NCI-H748 (cell line): ENCODE results near the gene STT3B.

Experiments
- DNase-seq: peaks from one replicate; lab custom pipeline; 2025; ENCODE audit not compliant: unreplicated experiment; lab: John Stamatoyannopoulos, UW

Gene STT3B

GRCh38 chr3:31636694-31637442, 104.1 kb downstream of the STT3B start:
- no peak for DNase-seq

DNA sequence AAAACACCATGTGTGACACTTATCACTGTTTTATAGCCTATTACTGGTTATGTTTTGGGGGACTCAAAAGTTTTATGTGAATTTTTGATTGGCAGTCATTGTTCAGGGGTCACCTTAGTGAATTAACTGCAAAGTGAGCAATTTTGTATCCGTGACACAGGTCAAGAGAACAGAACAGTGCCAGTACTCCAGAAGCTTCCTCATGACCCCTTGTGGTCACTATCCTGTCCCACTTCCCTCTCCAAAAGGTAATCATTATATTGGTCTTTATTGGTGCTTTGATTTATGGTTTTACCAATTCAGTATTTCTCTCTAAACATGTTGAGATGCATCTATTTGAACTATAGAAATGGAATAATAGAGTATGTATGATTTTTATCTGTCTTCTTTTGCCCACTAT, 107.1 kb downstream of the STT3B start:
- no peak for DNase-seq

DNA sequence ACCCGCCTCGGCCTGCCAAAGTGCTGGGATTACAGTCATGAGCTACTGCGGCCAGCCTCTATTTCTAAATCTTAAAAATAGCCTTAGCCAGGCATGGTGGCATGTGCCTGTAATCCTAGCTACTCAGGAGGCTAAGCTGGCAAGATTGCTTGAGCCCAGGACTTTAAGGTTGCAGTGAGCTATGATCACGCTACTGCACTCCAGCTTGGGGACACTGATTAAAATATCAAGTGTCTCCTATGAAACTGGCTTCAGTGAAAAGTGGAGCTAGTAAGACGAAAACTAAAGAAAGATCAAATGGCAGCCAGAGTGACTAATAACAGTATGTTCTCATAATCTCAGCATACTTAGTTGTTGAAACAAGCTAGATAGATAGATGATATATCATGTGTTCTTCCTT, 112.5 kb downstream of the STT3B start:
- DNase-seq, result no peak

- no peak for DNase-seq
These were observed 115.7 kb downstream of the STT3B start for GRCh38 chr3:31648286-31648968.

GRCh38 chr3:31652296-31652695, 119.6 kb downstream of the STT3B start:
- DNase-seq, result no peak

GRCh38 chr3:31653464-31653863, 120.7 kb downstream of the STT3B start:
- DNase-seq, result no peak

DNA sequence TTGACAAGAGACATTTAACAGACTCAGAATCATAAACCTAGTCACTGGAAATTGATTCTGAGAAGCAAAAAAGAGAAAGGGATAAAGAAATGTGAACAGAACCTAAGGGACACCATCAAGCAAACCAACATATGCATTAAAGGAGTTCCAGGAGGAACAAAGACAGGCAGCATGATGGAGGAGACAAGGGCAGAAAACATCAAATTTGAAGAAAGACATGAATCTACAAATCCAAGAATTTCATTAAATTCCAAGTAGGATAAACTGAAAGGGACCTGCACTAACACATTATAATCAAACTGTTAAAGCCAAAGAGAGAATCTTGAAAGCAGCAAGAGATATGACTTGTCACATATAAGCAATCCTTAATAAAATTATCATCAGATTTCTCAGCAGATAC, 122.3 kb downstream of the STT3B start:
- DNase-seq, result no peak

DNA sequence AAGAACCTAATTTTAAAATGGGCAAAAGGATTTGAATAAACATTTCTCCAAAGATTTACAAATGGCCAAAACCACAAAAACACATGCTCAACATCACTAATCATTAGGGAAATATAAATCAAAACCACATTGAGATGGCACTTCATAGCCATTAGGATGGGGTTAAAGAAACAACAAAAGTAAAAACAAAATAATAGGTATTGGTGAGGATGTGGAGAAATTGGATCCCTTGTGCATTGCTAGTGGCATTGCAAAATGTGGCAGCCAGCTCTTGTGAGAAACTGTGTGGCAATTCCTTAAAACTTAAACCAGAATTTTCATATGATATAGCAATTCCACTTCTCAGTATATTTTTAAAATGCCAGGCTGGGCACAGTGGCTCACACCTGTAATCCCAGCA, 126.5 kb downstream of the STT3B start:
- no peak for DNase-seq

DNA sequence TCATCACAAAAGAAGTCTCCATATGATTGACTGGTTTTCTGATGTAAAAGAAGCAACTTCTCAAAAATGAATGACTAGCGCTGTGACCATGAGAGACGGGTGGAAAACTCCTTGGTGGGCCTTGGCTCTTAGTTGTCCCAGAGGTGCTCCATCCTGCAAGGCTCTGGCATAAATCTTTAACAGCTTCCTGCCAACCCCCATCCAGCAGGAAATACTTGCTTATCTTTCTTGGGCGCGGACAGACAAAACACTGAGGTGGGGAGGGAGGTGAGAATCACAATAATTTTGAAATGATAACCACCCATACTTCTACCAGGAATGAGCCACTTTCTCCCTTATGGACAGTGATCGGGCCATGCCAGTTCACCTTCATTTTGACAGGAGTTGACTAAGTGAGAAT, 128.6 kb downstream of the STT3B start:
- DNase-seq, result no peak

DNA sequence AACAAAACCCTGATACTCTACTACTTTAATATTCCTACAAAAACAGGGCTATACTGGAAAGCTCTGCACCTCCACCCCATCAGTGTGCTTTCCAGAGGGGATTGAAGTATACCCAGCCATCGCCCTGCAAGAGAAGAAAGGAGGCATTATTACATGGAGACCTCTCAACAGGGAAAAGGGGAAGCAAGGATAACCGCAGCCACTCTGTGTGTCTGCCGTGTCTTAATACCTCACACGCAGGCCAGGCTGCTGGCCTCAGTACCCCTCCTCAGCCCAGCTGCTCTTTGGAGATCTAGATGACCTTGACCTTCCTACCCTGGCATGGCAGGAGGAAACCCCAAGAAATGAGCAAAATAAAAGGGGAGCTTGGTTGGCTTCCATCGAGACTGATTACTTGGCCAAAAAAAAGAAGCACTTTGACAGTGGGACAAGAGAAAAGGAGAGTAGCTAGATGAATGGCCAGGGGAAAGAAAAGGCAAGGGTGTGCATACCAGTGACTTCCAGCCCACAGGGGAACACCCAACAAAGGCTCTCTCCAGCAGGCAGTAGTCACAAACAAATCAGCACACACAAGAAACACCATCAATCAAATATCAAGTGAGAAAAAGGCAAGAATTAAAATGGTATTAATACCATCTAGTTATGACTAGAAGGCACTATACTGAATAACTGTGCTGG, 129.4 kb downstream of the STT3B start:
- no peak for DNase-seq

DNA sequence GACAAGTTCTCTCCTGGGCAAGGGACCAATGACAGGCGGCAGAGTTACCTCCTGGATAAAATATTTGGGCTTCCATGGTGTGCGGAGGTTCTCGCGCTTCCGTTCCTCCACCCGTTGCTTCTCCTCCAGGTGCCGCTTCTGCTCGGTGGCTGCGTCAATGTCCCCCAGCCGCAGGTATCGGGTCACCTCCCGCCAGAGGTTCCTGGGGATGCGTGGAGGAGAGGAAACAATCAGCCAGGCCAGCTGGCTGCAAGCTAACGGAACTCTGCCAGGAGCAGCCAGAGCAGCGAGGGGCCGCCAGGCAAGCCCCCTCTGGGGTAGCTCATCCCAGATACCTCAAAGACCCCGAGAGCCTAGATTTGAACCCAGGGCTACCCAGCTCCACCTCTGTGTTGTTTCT, 131.3 kb downstream of the STT3B start:
- no peak for DNase-seq

DNA sequence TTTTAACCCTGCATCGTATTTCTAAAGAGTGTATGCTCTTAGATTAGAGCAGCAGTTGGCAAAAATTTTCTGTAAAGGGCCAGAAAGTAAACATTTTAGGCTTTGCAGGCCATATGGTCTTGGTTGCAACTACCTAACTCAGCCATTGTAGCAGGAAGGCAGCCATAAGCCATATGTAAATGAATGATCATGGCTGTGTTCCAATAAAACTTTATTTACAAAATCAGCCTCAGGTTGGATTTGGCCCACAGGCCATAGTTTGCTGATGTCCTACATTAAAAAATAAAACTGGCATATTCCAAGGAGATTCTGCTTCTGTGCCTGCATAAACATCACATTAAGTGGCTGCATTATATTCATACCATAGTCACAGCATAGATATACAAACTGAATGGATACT, 134.9 kb downstream of the STT3B start:
- no peak for DNase-seq

DNA sequence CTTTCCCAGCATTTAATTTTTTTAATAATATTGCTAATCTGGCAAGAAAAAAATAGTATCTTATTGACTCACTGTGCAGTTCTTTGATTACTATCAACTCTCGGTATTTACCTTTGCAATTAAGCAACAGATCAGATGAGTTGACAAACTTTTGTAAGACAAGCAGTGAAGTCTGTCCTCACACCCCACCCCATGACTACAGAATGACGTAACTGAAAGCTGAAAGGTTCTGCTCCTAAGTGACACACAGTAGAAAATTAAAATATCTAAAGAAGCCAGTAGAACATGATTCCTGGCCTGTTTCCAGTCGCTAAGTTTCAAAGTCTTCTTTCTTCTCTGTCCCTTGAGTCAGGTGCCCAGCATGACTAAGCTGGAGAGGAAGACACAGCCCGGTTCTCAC, 135.5 kb downstream of the STT3B start:
- no peak for DNase-seq

DNA sequence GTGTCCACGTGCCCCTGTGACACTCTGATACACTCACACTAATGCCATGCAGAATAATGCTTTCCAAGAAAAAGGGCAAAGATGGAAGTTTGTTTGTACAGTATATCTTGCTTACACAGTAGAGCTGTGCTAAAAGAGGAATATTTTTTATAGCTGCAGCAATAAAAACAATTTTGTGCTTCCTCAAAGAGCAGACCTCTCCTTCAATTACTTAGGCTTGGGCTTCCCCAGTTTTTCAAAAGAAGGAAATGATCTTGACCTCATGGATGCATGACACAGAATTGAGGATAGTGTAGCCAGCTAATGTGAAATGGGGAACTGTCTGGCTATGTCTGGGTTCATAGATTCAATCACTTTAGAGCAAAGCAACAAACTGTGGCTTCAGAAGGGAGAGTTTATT, 137.4 kb downstream of the STT3B start:
- no peak for DNase-seq

GRCh38 chr3:31670722-31671121, 138.0 kb downstream of the STT3B start:
- no peak for DNase-seq

DNA sequence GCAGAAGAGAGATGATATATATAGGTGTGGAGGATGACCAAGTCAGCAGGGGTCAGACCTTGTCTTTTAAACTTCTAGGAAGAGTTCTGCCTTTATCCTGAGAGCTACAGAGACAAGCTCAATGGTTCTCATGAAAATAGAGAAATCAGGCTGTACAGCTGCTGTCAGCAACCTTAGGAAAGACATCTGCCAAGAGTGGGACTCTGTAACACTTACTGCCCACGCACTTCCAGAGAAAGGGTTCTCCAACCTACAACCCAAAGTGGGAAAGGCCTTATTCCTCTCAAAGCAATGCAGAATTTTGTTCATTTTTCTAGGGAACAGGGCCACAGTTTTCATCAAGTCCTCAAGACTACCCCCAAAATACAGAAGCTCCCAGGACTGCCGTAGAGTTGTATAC, 138.7 kb downstream of the STT3B start:
- no peak for DNase-seq

GRCh38 chr3:31671976-31672375, 139.3 kb downstream of the STT3B start:
- no peak for DNase-seq

GRCh38 chr3:31673950-31674349, 141.2 kb downstream of the STT3B start:
- DNase-seq, result no peak

- no peak for DNase-seq
These were observed 143.8 kb downstream of the STT3B start for GRCh38 chr3:31676556-31676955.

DNA sequence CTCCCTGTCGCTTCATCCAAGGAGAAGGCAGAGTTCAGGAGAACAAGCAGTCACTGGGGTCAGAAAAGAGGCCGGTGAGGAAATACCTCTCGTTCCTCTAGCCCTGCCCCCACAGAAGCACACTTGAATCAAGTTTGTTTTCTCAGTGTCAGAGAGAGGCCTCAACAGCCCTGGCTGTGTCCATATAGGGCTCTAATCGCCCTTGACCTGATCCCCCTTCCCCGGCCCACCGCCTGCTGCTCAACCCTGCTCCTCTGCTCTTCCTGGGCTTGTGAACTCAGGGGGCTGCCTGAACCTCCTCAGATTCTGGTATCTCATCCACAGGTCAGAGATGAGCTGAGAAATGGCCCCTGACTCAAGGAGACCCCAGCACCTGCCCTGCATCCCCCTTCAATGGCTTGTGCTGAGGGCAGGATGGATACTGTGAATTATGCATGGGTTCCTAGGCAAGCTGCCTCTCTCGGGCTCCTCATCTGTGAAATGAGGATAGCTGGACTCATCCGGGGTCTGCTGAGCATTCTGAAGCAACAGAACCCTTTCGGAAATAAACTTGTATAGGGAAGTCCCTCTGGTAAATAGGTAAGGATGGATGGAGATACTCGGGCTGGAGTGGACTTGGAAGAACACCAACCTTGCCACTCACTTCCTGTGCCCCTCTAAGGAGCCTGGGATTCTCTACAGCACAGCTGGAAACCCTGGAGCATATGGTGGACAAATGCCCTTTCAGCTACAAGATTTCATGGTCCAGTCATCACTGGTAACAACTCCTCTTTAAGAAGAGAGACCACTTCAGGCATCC, 147.5 kb downstream of the STT3B start:
- no peak for DNase-seq
